ENCODE measurements around the gene CTBP2. TPM values are rescaled to one million over a fixed set of nuclear protein-coding genes. Genes with fewer than 3 reads are reported as not detected.

CTBP2 gene
- total RNA-seq, 2 donors from 2014 or later: 26.0 to 36.0 TPM

DNA sequence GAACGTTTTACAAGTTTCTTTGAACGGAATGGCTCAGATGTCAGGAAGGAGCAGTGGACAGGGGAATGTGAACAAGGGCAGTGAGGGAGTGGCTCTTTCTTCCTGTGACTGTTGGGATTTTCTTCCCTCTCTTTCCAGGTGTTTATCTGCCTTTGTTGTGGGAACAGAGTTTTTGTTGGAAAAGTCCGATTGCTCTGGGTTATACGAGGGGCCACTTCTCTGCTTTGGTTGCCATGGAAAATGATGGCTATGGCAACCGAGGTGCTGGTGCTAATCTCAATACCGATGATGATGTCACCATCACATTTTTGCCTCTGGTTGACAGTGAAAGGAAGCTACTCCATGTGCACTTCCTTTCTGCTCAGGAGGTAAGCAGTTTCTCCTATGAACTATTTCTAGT lies 177.0 kb downstream of the CTBP2 start:
- Histone ChIP-seq H3K36me3 (peaks cover 51% of the 10 kb centered on the region), H3K4me1 (peaks cover 0 to 8% of the 10 kb centered on the region in 2 donors), H3K27me3 (no peaks in the 10 kb centered on the region), H3K4me3 (no peak overlapping the region), H3K9me3 (no peaks in the 10 kb centered on the region), H3K27ac (peak overlapping the region in 1 of 2 donors; percentile 9)
- TF ChIP-seq CTCF (IDR thresholded peaks at IDR 0.05): no peak
- DNase-seq (ENCODE audit: low spot score): no peak

GRCh38 chr10:124978376-124978725 lies 182.0 kb downstream of the CTBP2 start:
- Histone ChIP-seq H3K4me1 (peaks cover 0 to 12% of the 10 kb centered on the region in 2 donors), H3K27ac (no peak overlapping the region), H3K9me3 (no peaks in the 10 kb centered on the region), H3K27me3 (no peaks in the 10 kb centered on the region), H3K4me3 (no peak overlapping the region), H3K36me3 (peaks cover 44% of the 10 kb centered on the region)
- no peak for DNase-seq (ENCODE audit: low spot score)
- no peak for TF ChIP-seq CTCF (IDR thresholded peaks at IDR 0.05)

DNA sequence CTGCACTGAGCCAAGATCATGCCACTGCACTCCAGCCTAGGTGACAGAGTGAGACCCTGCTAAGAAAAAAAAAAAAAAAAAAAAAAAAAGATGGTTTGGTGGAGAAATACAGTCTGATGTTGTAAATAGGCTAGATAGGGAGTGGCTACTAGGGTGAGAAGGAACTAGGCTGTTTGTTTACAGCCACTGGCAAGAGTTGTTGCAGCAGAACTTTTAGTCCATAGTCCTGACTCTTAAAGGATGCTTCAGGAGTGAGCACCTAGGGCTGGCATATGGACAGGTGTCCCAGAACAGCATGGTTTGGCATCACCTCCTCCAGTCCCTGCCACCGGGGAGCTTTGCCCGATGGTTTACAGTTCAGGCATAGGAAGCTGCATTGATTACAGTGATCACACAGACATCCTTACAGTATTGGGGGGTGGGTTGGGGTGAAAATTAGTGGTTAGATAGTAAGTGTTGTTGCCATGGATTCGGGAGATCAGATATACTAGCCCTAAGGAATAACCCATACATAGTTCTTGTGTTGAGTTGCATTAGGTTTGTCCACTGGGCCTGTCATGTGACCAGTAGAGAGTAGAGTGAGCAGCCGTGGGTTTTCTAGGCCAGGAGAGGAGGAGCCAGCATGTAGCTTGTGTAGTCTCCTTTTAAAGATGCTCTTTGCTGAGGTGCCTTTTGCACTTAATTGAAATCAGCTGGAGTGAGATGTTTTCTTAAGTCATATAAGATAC lies 182.6 kb downstream of the CTBP2 start:
- Histone ChIP-seq H3K27ac (no peak overlapping the region), H3K36me3 (peaks cover 39% of the 10 kb centered on the region)
- no peak for TF ChIP-seq CTCF (IDR thresholded peaks at IDR 0.05)

DNA sequence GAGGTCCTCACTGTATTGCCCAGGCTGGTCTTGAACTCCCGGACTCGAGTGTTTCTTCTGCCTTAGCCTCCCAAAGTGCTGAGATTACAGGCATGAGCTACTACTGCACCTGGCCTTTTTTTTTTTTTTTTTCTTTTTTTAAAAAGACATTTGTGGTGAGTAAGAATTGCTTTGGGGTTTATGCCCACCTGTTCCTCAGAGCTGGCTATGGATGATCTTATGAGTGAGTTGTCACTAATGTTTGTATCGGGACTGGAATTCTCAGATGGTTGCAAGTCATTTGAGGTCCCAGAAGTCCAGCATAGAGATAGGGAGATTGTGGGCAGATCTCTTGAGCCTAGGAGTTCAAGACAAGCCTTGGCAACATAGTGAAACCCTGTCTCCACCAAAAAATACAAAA lies 183.2 kb downstream of the CTBP2 start:
- no peak for DNase-seq (ENCODE audit: low spot score)
- no peaks in the 10 kb centered on the region for H3K27me3 ChIP-seq
- no peak overlapping the region for H3K4me3 ChIP-seq
- H3K27ac ChIP-seq: no peak overlapping the region
- H3K4me1 ChIP-seq: peaks cover 0 to 9% of the 10 kb centered on the region in 2 donors
- TF ChIP-seq CTCF (IDR thresholded peaks at IDR 0.05): no peak
- peaks cover 32% of the 10 kb centered on the region for H3K36me3 ChIP-seq
- H3K9me3 ChIP-seq: no peaks in the 10 kb centered on the region

More for the DNA sequence above, 182.6 kb downstream of the CTBP2 start:
- no peak for DNase-seq (ENCODE audit: low spot score)
- Histone ChIP-seq H3K27me3 (no peaks in the 10 kb centered on the region), H3K9me3 (no peaks in the 10 kb centered on the region), H3K4me1 (peaks cover 0 to 9% of the 10 kb centered on the region in 2 donors), H3K4me3 (no peak overlapping the region)

DNA sequence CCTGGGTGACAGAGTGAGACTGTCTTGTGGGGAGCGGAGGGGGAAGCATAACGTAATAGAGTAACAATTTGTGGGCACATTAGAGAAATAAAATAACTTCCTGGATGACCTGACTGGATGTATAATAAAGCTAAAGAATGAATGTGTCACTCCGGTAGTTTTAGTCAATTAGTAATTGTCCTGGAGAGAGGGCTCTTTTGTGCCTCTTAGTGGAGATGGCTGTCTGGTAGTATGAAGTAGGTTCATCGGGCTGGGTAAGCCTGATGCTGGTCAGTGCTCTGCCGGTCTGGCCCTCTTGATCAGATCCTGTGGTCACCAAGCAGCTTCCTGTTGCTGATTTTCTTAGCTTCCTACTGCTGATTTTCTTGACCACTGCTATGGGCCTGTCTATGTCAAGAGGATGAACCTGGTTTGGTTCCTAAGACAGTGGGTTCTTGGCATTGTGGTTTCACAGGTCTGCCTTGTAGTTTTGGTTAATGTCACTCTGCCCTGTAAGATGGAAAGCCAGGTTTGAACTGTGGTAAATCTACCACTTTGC lies 184.3 kb downstream of the CTBP2 start:
- Histone ChIP-seq H3K4me3 (no peak overlapping the region), H3K4me1 (peaks cover 0 to 18% of the 10 kb centered on the region in 2 donors), H3K27me3 (no peaks in the 10 kb centered on the region), H3K9me3 (no peaks in the 10 kb centered on the region), H3K36me3 (peaks cover 22% of the 10 kb centered on the region), H3K27ac (no peak overlapping the region)
- no peak for DNase-seq (ENCODE audit: low spot score)
- no peak for TF ChIP-seq CTCF (IDR thresholded peaks at IDR 0.05)
